Loucy (cell line): Measurements from ENCODE around the gene TACC2.

Source experiments
- H2AFZ ChIP-seq: fragments of 200-600 bp; sonication (generic); 2 replicates; pipeline ENCODE4 v1.6.0; 2016; ENCODE audit warnings: antibody characterized with exemption, mild to moderate bottlenecking, low read length, moderate library complexity
- H3F3A ChIP-seq: fragments of 200-600 bp; 2 replicates; pipeline ENCODE4 v1.6.0; 2016; ENCODE audit warnings: antibody characterized with exemption, low read depth, mild to moderate bottlenecking
- H3K27me3 ChIP-seq: fragments of 200-600 bp; sonication (generic); 2 replicates; pipeline ENCODE4 v1.6.1; 2014; ENCODE audit warnings: low read length, mild to moderate bottlenecking; ENCODE audit not compliant: insufficient read depth, poor library complexity, severe bottlenecking
- H3K36me3 ChIP-seq: fragments of 200-600 bp; sonication (generic); 2 replicates; pipeline ENCODE4 v1.6.1; 2016; ENCODE audit warnings: low read length; ENCODE audit not compliant: insufficient read depth
- H3K4me1 ChIP-seq: fragments of 200-600 bp; sonication (generic); 2 replicates; pipeline ENCODE4 v1.5.1; 2014; ENCODE audit warnings: low read length, mild to moderate bottlenecking; ENCODE audit not compliant: insufficient read depth, poor library complexity, severe bottlenecking
- H3K4me2 ChIP-seq: fragments of 200-600 bp; sonication (generic); 2 replicates; pipeline ENCODE4 v1.6.0; 2014; ENCODE audit warnings: antibody characterized with exemption, low read length, low read depth, mild to moderate bottlenecking; ENCODE audit not compliant: poor library complexity, severe bottlenecking
- H3K4me3 ChIP-seq: fragments of 200-600 bp; sonication (generic); 2 replicates; pipeline ENCODE4 v1.5.1; 2014; ENCODE audit warnings: low read length, mild to moderate bottlenecking, mixed read lengths; ENCODE audit not compliant: poor library complexity, severe bottlenecking
- H3K79me2 ChIP-seq: fragments of 200-600 bp; sonication (generic); 2 replicates; pipeline ENCODE4 v1.6.1; 2014; ENCODE audit warnings: low read length; ENCODE audit not compliant: insufficient read depth
- H3K9ac ChIP-seq: fragments of 200-600 bp; sonication (generic); 2 replicates; pipeline ENCODE4 v1.6.0; 2014; ENCODE audit warnings: mild to moderate bottlenecking, low read depth, low read length, moderate library complexity; ENCODE audit not compliant: poor library complexity, severe bottlenecking
- H3K9me2 ChIP-seq: fragments of 200-600 bp; sonication (generic); replicated peaks from 2 replicates; pipeline ENCODE4 v1.6.1; 2016; ENCODE audit warnings: low read depth, low read length, mixed read lengths
- H3K9me3 ChIP-seq: fragments of 200-600 bp; sonication (generic); 2 replicates; pipeline ENCODE4 v1.6.1; 2014; ENCODE audit warnings: mild to moderate bottlenecking, antibody characterized with exemption, low read length, low read depth; ENCODE audit not compliant: insufficient read depth
- H4K20me1 ChIP-seq: fragments of 200-600 bp; sonication (generic); 2 replicates; pipeline ENCODE4 v1.6.0; 2014; ENCODE audit warnings: antibody characterized with exemption, low read length, mild to moderate bottlenecking; ENCODE audit not compliant: insufficient read depth, poor library complexity, severe bottlenecking
- EZH2phosphoT487 ChIP-seq: fragments of 200-600 bp; IDR thresholded peaks from 2 replicates; pipeline ENCODE4 v1.6.1; 2018; ENCODE audit warnings: antibody characterized with exemption, mild to moderate bottlenecking, moderate library complexity, borderline replicate concordance
- TF ChIP-seq, protein P1 (sequence below): fragments of 200-600 bp; sonication (generic); conservative IDR thresholded peaks from 2 replicates; pipeline ENCODE4 v1.5.1; 2014; ENCODE audit warnings: mild to moderate bottlenecking, antibody characterized with exemption, low read length

Gene TACC2

DNA sequence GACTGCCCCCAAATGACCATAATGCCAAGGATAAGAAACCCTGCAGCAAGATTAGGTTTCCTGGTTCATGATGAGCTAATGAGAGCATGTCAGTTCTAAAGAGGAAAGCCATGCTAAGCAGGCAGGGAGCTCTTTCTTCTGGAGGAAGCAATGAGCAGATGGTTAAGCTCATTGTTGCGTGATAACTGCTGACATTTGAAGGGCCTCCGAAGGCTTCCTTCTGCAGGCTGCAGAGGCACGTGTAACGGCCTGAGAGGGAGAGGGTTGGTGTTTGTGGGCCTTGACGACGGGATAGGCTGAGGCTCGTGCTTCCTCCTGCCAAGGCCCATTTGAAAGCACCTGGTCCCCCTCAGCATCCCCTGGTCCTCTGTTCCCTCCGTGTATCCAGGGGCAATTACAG is 218.6 kb downstream of the TACC2 start:
- no peaks in the 10 kb centered on the region for H3K79me2 ChIP-seq
- no peaks in the 10 kb centered on the region; the same call in 1 of the 2 replicates for H3K9me3 ChIP-seq
- no peaks in the 10 kb centered on the region for H3K36me3 ChIP-seq
- H3K9me2 ChIP-seq = no peaks in the 10 kb centered on the region
- H3F3A ChIP-seq = no peaks in the 10 kb centered on the region
- no peak overlapping the region for H3K9ac ChIP-seq
- no peaks in the 10 kb centered on the region for H3K27me3 ChIP-seq
- no peak for TF ChIP-seq EZH2phosphoT487
- TF ChIP-seq, protein P1, sequence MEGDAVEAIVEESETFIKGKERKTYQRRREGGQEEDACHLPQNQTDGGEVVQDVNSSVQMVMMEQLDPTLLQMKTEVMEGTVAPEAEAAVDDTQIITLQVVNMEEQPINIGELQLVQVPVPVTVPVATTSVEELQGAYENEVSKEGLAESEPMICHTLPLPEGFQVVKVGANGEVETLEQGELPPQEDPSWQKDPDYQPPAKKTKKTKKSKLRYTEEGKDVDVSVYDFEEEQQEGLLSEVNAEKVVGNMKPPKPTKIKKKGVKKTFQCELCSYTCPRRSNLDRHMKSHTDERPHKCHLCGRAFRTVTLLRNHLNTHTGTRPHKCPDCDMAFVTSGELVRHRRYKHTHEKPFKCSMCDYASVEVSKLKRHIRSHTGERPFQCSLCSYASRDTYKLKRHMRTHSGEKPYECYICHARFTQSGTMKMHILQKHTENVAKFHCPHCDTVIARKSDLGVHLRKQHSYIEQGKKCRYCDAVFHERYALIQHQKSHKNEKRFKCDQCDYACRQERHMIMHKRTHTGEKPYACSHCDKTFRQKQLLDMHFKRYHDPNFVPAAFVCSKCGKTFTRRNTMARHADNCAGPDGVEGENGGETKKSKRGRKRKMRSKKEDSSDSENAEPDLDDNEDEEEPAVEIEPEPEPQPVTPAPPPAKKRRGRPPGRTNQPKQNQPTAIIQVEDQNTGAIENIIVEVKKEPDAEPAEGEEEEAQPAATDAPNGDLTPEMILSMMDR = no peak
- no peaks in the 10 kb centered on the region for H4K20me1 ChIP-seq
- H2AFZ ChIP-seq = no peak overlapping the region
- H3K4me1 ChIP-seq = no peaks in the 10 kb centered on the region
- H3K4me2 ChIP-seq = no peak overlapping the region
- no peak overlapping the region for H3K4me3 ChIP-seq

DNA sequence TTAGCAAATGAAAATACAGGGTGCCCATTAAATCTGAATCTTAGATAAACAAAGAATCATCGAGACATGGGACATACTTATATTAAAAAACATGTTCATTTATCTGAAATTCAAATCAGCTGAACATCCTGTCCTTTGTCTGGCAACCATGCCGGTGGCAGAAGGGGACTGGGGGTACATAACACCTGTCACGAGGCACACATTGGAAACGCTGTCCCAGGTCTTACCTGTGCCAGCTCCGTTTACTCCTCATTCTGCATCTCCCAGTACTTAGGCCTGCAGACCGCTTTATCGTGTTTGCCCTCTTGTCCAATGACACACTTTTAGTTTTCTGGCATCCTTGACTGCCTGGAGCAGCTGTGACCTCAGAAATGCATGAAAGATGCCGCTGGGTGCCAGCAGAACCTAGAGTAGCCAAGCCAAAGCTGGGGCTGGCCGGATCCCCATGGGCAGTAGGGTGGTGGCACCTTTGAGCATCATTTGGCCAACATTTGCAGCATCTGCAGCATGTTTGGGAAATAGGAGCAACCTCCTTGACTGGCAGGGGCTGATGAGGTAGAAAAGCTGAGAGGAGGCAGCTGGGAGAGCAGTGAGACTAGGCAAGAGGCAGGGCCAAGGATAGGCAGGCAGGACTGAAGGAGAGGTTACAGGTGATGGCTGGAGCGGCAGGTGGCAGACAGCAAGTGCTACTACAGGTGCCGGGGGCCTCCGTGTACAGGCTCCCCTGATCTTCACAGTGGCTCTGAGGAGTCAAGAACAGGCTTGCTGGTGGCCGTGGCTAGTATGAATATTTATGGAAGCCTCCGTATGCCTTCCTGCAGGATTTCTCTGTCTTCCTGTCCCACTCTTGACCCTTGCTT is 219.8 kb downstream of the TACC2 start:
- Histone ChIP-seq H3K27me3 (no peaks in the 10 kb centered on the region), H3K4me2 (no peak overlapping the region)
- no peak for TF ChIP-seq EZH2phosphoT487
- TF ChIP-seq, protein P1 = no peak

DNA sequence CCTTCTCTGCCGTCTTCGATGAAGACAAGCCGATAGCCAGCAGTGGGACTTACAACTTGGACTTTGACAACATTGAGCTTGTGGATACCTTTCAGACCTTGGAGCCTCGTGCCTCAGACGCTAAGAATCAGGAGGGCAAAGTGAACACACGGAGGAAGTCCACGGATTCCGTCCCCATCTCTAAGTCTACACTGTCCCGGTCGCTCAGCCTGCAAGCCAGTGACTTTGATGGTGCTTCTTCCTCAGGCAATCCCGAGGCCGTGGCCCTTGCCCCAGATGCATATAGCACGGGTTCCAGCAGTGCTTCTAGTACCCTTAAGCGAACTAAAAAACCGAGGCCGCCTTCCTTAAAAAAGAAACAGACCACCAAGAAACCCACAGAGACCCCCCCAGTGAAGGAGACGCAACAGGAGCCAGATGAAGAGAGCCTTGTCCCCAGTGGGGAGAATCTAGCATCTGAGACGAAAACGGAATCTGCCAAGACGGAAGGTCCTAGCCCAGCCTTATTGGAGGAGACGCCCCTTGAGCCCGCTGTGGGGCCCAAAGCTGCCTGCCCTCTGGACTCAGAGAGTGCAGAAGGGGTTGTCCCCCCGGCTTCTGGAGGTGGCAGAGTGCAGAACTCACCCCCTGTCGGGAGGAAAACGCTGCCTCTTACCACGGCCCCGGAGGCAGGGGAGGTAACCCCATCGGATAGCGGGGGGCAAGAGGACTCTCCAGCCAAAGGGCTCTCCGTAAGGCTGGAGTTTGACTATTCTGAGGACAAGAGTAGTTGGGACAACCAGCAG is 221.7 kb downstream of the TACC2 start:
- Histone ChIP-seq H3K9ac (no peak overlapping the region), H3K27me3 (no peaks in the 10 kb centered on the region), H4K20me1 (no peaks in the 10 kb centered on the region), H3K4me2 (no peak overlapping the region), H3K36me3 (no peaks in the 10 kb centered on the region), H3K4me1 (no peaks in the 10 kb centered on the region), H3K4me3 (no peak overlapping the region), H3K9me2 (no peaks in the 10 kb centered on the region), H2AFZ (no peak overlapping the region), H3K79me2 (no peaks in the 10 kb centered on the region), H3F3A (no peaks in the 10 kb centered on the region), H3K9me3 (no peaks in the 10 kb centered on the region; the same call in 1 of the 2 replicates)
- no peak for TF ChIP-seq EZH2phosphoT487
- TF ChIP-seq, protein P1 = no peak

More for the DNA sequence above, 219.8 kb downstream of the TACC2 start:
- Histone ChIP-seq H3K79me2 (no peaks in the 10 kb centered on the region), H4K20me1 (no peaks in the 10 kb centered on the region), H3K4me1 (no peaks in the 10 kb centered on the region), H3K4me3 (no peak overlapping the region), H2AFZ (no peak overlapping the region), H3K9ac (no peak overlapping the region), H3K36me3 (no peaks in the 10 kb centered on the region), H3K9me2 (no peaks in the 10 kb centered on the region), H3K9me3 (no peaks in the 10 kb centered on the region; the same call in 1 of the 2 replicates), H3F3A (no peaks in the 10 kb centered on the region)
